Right cardiac atrium (tissue), 5 donors: ENCODE results near the gene IPO9. TPM values are rescaled to one million over a fixed set of nuclear protein-coding genes. Genes with fewer than 3 reads are reported as not detected.

Experiments
- ATAC-seq, 2 donors: fragments of 200-7000 bp; cut with Tn5 transposase; one replicate each; pipeline versions ENCODE4 v1.8.0 to v1.9.1; 2020; ENCODE audit warnings: moderate library complexity in 2 of 2, mild to moderate bottlenecking in 1 of 2
- DNase-seq, 3 donors: peaks; one replicate each; pipeline ENCODE4 v3.0.0-alpha.2; 2020
- H3K27ac ChIP-seq: one replicate; pipeline ENCODE4 v1.5.1; 2013; ENCODE audit warnings: mild to moderate bottlenecking, low read length, control low read depth, moderate library complexity
- H3K27me3 ChIP-seq: one replicate; pipeline ENCODE4 v1.6.1; 2013; ENCODE audit not compliant: control insufficient read depth, insufficient read depth
- H3K4me1 ChIP-seq: one replicate; pipeline ENCODE4 v1.6.1; 2013; ENCODE audit warnings: low read length; ENCODE audit not compliant: control insufficient read depth, insufficient read depth
- H3K4me3 ChIP-seq: one replicate; pipeline ENCODE4 v1.5.1; 2013; ENCODE audit warnings: low read length, control low read depth
- H3K9me3 ChIP-seq: one replicate; pipeline ENCODE4 v1.6.1; 2013; ENCODE audit warnings: low read length; ENCODE audit not compliant: control insufficient read depth
- WGBS: extraction: QIAGEN DNeasy Blood & Tissue Kit; methylation state at CpG from one replicate; pipeline ENCODE4 v1.1.7; 2013; 5-methylcytosine and 5-hydroxymethylcytosine counted together
- intact Hi-C, 4 donors: fragments of 100-400 bp; cut with DNase I; formaldehyde crosslinking; loops; one replicate each; pipeline versions ENCODE4 v1.11.0 to v1.14.0; 2022 to 2023
- polyA plus RNA-seq: library from polyadenylated mRNA; stranded (reverse); fragments of 200-250 nt; gene quantifications from one replicate; pipeline ENCODE4 v1.2.3, GENCODE V29; 2013
- total RNA-seq, 4 donors: library from RNA; stranded (reverse); fragmentation: NEBNext Ultra II Directional; extraction: Animal tissue kit (Norgen Biotek cat#: 25700); gene quantifications; one replicate each; pipeline ENCODE4 v1.2.1, GENCODE V29; 2021
- donor health status: healthy with polysubstance abuse.
- donor health status: DM: no; HTN: yes; CAD: no.
- donor health status: DM: no; HTN: no; CAD: no.
- donor health status: DM: no; HTN: yes; CAD: no; lungs with severe emphysema.
- donor health status: DM: yes; HTN: yes; CAD: no.

The IPO9 gene
- total and polyA plus RNA-seq, 5 donors: 10.3 to 27.9 (median 24.4) TPM

DNA sequence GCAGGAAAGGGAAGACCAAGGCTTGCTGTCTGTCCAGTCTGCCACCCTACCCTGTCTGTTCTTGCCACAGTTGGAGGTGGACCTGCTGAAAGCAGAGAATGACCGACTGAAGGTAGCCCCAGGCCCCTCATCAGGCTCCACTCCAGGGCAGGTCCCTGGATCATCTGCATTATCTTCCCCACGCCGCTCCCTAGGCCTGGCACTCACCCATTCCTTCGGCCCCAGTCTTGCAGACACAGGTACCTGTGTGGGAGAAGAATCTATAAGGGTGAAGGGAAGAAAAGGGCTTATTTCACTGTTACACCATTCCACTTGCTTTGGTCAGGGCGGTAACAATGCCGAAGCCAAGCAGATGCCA is 20.3 kb upstream of the IPO9 start:
- ATAC-seq: no peak
- H3K27me3 ChIP-seq: no peaks in the 10 kb centered on the region
- no peak overlapping the region for H3K27ac ChIP-seq
- no peaks in the 10 kb centered on the region for H3K9me3 ChIP-seq
- WGBS: 99% methylated on average over 6 of the region's 6 CpGs
- no peak for DNase-seq
- intact Hi-C loops: loop anchor here in 1 of 4 donors (10.0 kb wide), 1 partner anchor 274 kb away; the partner anchor contains the start of gene NAV1
- no peaks in the 10 kb centered on the region for H3K4me1 ChIP-seq
- H3K4me3 ChIP-seq: no peak overlapping the region

DNA sequence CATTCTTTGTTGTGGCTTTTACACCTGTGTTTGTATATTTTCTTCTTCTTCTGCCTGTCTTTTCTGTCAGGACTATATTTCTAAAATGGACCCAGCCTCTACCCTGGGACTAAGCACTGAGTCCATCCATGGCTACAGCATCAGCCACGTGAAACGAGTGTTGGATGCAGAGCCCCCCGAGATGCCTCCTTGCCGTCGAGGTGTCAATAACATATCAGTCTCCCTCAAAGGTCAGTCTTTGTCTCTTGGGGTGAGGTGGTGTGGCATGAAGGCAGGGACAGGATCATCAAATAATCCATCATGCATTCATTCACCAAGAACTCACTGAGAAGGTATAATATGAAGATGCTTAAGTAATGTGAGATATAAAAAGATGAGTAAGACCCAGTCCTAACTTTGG is 19.1 kb upstream of the IPO9 start:
- 91% methylated on average over 5 of the region's 5 CpGs for WGBS

DNA sequence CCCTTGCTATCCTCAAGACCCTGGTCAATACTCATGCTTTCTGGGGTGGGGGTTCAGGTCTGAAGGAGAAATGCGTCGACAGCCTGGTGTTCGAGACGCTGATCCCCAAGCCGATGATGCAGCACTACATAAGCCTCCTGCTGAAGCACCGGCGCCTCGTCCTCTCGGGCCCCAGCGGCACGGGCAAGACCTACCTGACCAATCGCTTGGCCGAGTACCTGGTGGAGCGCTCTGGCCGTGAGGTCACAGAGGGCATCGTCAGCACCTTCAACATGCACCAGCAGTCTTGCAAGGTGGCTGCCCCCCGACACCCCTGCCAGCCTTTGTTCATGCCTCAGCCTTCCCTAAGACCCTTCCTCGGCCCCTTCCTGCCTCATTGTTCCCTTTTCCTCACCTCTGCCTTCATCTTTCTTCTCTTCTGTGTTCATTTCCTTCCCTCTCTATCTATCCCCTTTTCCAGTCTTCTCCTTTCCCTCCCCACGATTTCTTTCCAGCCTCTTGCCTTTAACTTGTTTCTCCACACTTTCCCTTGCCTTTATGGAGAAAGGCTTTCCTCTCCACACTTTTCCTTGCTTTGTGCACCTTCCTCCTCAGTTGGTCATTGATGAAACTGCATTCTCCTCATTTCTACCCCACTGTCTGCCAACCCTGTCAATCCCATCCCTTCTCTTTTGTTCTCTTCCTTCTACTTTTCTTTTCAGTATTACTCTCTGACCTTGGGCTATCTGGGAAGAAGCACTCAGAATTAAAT is 18.3 kb upstream of the IPO9 start:
- Histone ChIP-seq H3K4me1 (no peaks in the 10 kb centered on the region), H3K4me3 (no peak overlapping the region), H3K27me3 (no peaks in the 10 kb centered on the region), H3K9me3 (no peaks in the 10 kb centered on the region), H3K27ac (no peak overlapping the region)
- DNase-seq (no peak), ATAC-seq (no peak)
- 95% methylated on average over 19 of the region's 19 CpGs for WGBS
- intact Hi-C loops: no loop called here

More for the DNA sequence above, 19.1 kb upstream of the IPO9 start:
- Histone ChIP-seq H3K27ac (no peak overlapping the region), H3K4me3 (no peak overlapping the region), H3K27me3 (no peaks in the 10 kb centered on the region), H3K4me1 (no peaks in the 10 kb centered on the region), H3K9me3 (no peaks in the 10 kb centered on the region)
- no peak for DNase-seq
- intact Hi-C loops: loop anchor here in 1 of 4 donors (10.0 kb wide), 1 partner anchor 275 kb away; the partner anchor contains the start of gene NAV1
- ATAC-seq: no peak

GRCh38 chr1:201813226-201813625 is 15.7 kb upstream of the IPO9 start:
- intact Hi-C loops: no loop called here
- no peak for DNase-seq
- Histone ChIP-seq H3K27me3 (no peaks in the 10 kb centered on the region), H3K4me1 (no peaks in the 10 kb centered on the region), H3K27ac (no peak overlapping the region), H3K4me3 (no peak overlapping the region), H3K9me3 (no peaks in the 10 kb centered on the region)
- no peak for ATAC-seq

GRCh38 chr1:201816309-201816854 is 12.6 kb upstream of the IPO9 start:
- DNase-seq (no peak), ATAC-seq (no peak)
- intact Hi-C loops: no loop called here
- Histone ChIP-seq H3K4me1 (no peaks in the 10 kb centered on the region), H3K9me3 (no peaks in the 10 kb centered on the region), H3K27me3 (no peaks in the 10 kb centered on the region), H3K4me3 (no peak overlapping the region), H3K27ac (no peak overlapping the region)
- 89% methylated on average over 7 of the region's 7 CpGs for WGBS

GRCh38 chr1:201818971-201819750 is 9.8 kb upstream of the IPO9 start:
- Histone ChIP-seq H3K27ac (no peak overlapping the region), H3K4me3 (no peak overlapping the region), H3K4me1 (no peaks in the 10 kb centered on the region), H3K9me3 (no peaks in the 10 kb centered on the region), H3K27me3 (no peaks in the 10 kb centered on the region)
- 89% methylated on average over 5 of the region's 5 CpGs for WGBS
- ATAC-seq: no peak
- DNase-seq: no peak
- intact Hi-C loops: no loop called here

DNA sequence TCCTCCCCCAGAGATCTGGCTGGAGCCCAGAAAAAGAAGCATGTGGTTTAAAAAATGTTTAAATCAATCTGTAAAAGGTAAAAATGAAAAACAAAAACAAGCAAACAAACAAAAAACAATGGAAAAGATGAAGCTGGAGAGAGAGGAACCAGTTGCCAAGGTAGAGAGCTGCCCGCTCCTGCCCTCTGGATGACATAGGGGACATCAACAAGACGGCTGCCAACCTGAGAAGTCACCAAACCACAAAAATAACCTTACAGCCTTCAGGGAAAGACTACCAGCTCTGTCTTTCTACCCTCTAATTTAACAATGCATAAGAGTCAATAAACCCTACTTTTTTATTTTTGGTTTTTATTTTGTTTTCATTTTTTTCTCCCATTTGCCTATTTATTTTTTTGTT is 8.5 kb upstream of the IPO9 start:
- intact Hi-C loops: no loop called here
- no peak overlapping the region for H3K4me3 ChIP-seq
- no peaks in the 10 kb centered on the region for H3K27me3 ChIP-seq
- H3K27ac ChIP-seq: no peak overlapping the region
- ATAC-seq (no peak), DNase-seq (no peak)
- 89% methylated on average over 2 of the region's 2 CpGs for WGBS
- H3K9me3 ChIP-seq: no peaks in the 10 kb centered on the region
- H3K4me1 ChIP-seq: no peaks in the 10 kb centered on the region

- no peak for DNase-seq
- H3K27me3 ChIP-seq: no peaks in the 10 kb centered on the region
- WGBS: 66% methylated on average over 3 of the region's 3 CpGs
- H3K9me3 ChIP-seq: no peaks in the 10 kb centered on the region
- H3K27ac ChIP-seq: no peak overlapping the region
- H3K4me3 ChIP-seq: no peak overlapping the region
- intact Hi-C loops: no loop called here
- ATAC-seq: no peak
- no peaks in the 10 kb centered on the region for H3K4me1 ChIP-seq
These were observed 3.7 kb upstream of the IPO9 start for GRCh38 chr1:201825245-201825644.

- WGBS: 73% methylated on average over 4 of the region's 4 CpGs
- H3K4me3 ChIP-seq: no peak overlapping the region
- ATAC-seq (no peak), DNase-seq (no peak)
- no peaks in the 10 kb centered on the region for H3K27me3 ChIP-seq
- intact Hi-C loops: no loop called here
- H3K9me3 ChIP-seq: no peaks in the 10 kb centered on the region
- no peaks in the 10 kb centered on the region for H3K4me1 ChIP-seq
- no peak overlapping the region for H3K27ac ChIP-seq
These were observed 2.1 kb upstream of the IPO9 start for GRCh38 chr1:201826830-201827229.

GRCh38 chr1:201827321-201828216 is 1.4 kb upstream of the IPO9 start:
- intact Hi-C loops: no loop called here
- no peaks in the 10 kb centered on the region for H3K27me3 ChIP-seq
- DNase-seq (no peak), ATAC-seq (no peak)
- no peak overlapping the region for H3K4me3 ChIP-seq
- H3K27ac ChIP-seq: no peak overlapping the region
- no peaks in the 10 kb centered on the region for H3K9me3 ChIP-seq
- no peaks in the 10 kb centered on the region for H3K4me1 ChIP-seq
- 80% methylated on average over 8 of the region's 8 CpGs for WGBS
